ENCODE measurements around the gene BCKDHA. TPM values are rescaled to one million over a fixed set of nuclear protein-coding genes. Genes with fewer than 3 reads are reported as not detected.

Gene BCKDHA
- total RNA-seq, 4 donors from 2014 or later: 30.3 to 47.0 (median 39.1) TPM

GRCh38 chr19:41411100-41411967 lies 13.7 kb downstream of the BCKDHA start:
- no peak for TF ChIP-seq CTCF (IDR thresholded peaks at IDR 0.05)
- DNase-seq (ENCODE audit: low spot score) (no peak), ATAC-seq (ENCODE audit: low FRiP score) (no peak)

- no peak for TF ChIP-seq CTCF (IDR thresholded peaks at IDR 0.05)
- DNase-seq (ENCODE audit: low spot score) (no peak), ATAC-seq (ENCODE audit: low FRiP score) (no peak)
These were observed 14.3 kb downstream of the BCKDHA start for GRCh38 chr19:41411968-41412265.

GRCh38 chr19:41412953-41413352 lies 15.3 kb downstream of the BCKDHA start:
- TF ChIP-seq CTCF (IDR thresholded peaks at IDR 0.05): no peak

GRCh38 chr19:41413947-41414346 lies 16.3 kb downstream of the BCKDHA start:
- no peak for DNase-seq (ENCODE audit: low spot score)
- ATAC-seq (ENCODE audit: low FRiP score): no peak

More at GRCh38 chr19:41412953-41413352, 15.3 kb downstream of the BCKDHA start:
- DNase-seq (ENCODE audit: low spot score): no peak
- ATAC-seq (ENCODE audit: low FRiP score): no peak

GRCh38 chr19:41414461-41414860 lies 16.8 kb downstream of the BCKDHA start:
- TF ChIP-seq CTCF (IDR thresholded peaks at IDR 0.05): no peak
- no peak for ATAC-seq (ENCODE audit: low FRiP score)

More at GRCh38 chr19:41413947-41414346, 16.3 kb downstream of the BCKDHA start:
- TF ChIP-seq CTCF (IDR thresholded peaks at IDR 0.05): no peak

GRCh38 chr19:41415154-41415571 lies 17.5 kb downstream of the BCKDHA start:
- no peak for DNase-seq (ENCODE audit: low spot score)
- TF ChIP-seq CTCF (IDR thresholded peaks at IDR 0.05): no peak
- no peak for ATAC-seq (ENCODE audit: low FRiP score)

More at GRCh38 chr19:41414461-41414860, 16.8 kb downstream of the BCKDHA start:
- no peak for DNase-seq (ENCODE audit: low spot score)

- ATAC-seq (ENCODE audit: low FRiP score) (no peak), DNase-seq (ENCODE audit: low spot score) (no peak)
- TF ChIP-seq CTCF (IDR thresholded peaks at IDR 0.05): no peak
These were observed 18.6 kb downstream of the BCKDHA start for GRCh38 chr19:41416194-41416674.
